Activated effector memory CD4-positive, alpha-beta T cell treated with Interleukin-2 at 50 U/mL for 16 hours (primary cell): ENCODE measurements around the gene DNAH12.
"Not testable (repeated sequence)": the region's sequence is repeated elsewhere in the genome, so short reads cannot be mapped to it uniquely, and the experiment has no call there.

Experiments used
- DNase-seq: peaks from one replicate; pipeline ENCODE4 v3.0.0-alpha.2; 2020

DNAH12 gene

GRCh38 chr3:57303520-57303919 lies 240.6 kb downstream of the DNAH12 start:
- not testable (repeated sequence) for DNase-seq

- DNase-seq: no peak
These were observed 246.1 kb downstream of the DNAH12 start for GRCh38 chr3:57298041-57298440.

GRCh38 chr3:57292897-57293526 lies 251.1 kb downstream of the DNAH12 start:
- no peak for DNase-seq

- no peak for DNase-seq
These were observed 251.8 kb downstream of the DNAH12 start, which contains the start of gene ASB14 for GRCh38 chr3:57292159-57292896. TSS of gene ASB14 (minus strand) at chr3:57292685. CDS start at chr3:57292033, 652 bp downstream.

GRCh38 chr3:57288403-57288802 lies 255.7 kb downstream of the DNAH12 start:
- DNase-seq: no peak

- DNase-seq: no peak
These were observed 256.9 kb downstream of the DNAH12 start for GRCh38 chr3:57287205-57287604.

GRCh38 chr3:57283334-57283733 lies 260.8 kb downstream of the DNAH12 start:
- DNase-seq: no peak

GRCh38 chr3:57281715-57282114 lies 262.4 kb downstream of the DNAH12 start:
- DNase-seq: no peak

GRCh38 chr3:57279685-57280084 lies 264.5 kb downstream of the DNAH12 start:
- no peak for DNase-seq

- no peak for DNase-seq
These were observed 265.9 kb downstream of the DNAH12 start for GRCh38 chr3:57278237-57278636.

GRCh38 chr3:57275393-57275792 lies 268.8 kb downstream of the DNAH12 start:
- DNase-seq: no peak

GRCh38 chr3:57274845-57275244 lies 269.3 kb downstream of the DNAH12 start:
- no peak for DNase-seq

- no peak for DNase-seq
These were observed 275.7 kb downstream of the DNAH12 start for GRCh38 chr3:57268416-57268815.

- DNase-seq: no peak
These were observed 282.2 kb downstream of the DNAH12 start for GRCh38 chr3:57261929-57262328.

- DNase-seq: no peak
These were observed 283.0 kb downstream of the DNAH12 start for GRCh38 chr3:57261119-57261518.

- DNase-seq: no peak
These were observed 286.5 kb downstream of the DNAH12 start for GRCh38 chr3:57257678-57258077.

GRCh38 chr3:57256844-57257243 lies 287.3 kb downstream of the DNAH12 start:
- DNase-seq: no peak

GRCh38 chr3:57252404-57252803 lies 291.7 kb downstream of the DNAH12 start:
- DNase-seq: no peak

- DNase-seq: no peak
These were observed 299.2 kb downstream of the DNAH12 start for GRCh38 chr3:57244946-57245345.
